Measurements from ENCODE around the gene AK4. TPM values are rescaled to one million over a fixed set of nuclear protein-coding genes. Genes with fewer than 3 reads are reported as not detected.

The AK4 gene
- total and polyA plus RNA-seq, 2 of the 4 experiments (the other 2 are of a cell fraction), result 12.4 to 30.3 TPM

DNA sequence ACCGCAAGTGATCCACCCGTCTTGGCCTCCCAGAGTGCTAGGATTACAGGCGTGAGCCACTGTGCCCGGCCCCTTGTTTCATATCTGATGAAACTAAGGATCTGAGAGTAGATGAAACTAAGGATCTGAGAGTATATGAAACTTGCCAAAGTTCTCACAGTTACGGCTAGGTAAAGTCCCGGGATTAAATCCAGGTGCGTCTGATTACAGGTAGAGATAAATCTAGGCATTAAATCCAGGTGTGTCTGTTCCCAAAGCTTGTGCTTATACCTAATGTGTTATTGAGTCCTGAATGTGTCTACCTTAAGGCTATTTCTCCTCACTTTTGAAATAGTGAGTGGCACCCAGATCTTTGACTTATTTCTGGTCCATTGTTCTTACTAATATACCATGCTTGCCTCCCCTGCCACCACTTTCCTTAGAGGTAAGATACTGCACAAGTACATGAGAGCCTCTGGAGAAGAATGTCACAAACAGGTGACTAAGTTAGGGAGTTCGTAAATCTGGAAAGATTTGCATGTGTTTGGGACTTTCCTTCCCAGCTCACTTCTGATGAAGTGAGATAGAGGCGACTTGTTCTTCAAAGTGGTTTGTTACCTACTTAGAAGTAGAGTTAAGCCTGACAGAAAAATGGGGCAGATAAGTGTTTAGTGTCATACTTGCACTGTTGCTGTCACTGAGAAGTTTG, 66.5 kb downstream of the AK4 start:
- 92% methylated on average over 2 of the region's 9 CpGs; no CpG with 5 or more reads in 1 of the 2 experiments for WGBS, 2 experiments (ENCODE audit: extremely low coverage in 2 of 2, insufficient read length in 1 of 2)
- Histone ChIP-seq H2BK20ac (ENCODE audit: low read depth, low read length) (no peak overlapping the region), H3K36me3 (ENCODE audit: control insufficient read depth, insufficient read depth, low read length) (no peaks in the 10 kb centered on the region), H3K18ac (ENCODE audit: low read depth, low read length) (no peak overlapping the region), H3K9ac (ENCODE audit: low read depth, low read length) (no peak overlapping the region), H3K79me1 (ENCODE audit: low read depth in 1 of 2, low read length in 2 of 2) (peaks cover 0 to 11% of the 10 kb centered on the region in 2 experiments; a peak in 2 of 4 replicates), H3K56ac (ENCODE audit: extremely low read depth, insufficient read depth, low read length) (no peak overlapping the region), H4K5ac (ENCODE audit: low read depth, low read length) (no peak overlapping the region), H2BK15ac (ENCODE audit: low read depth, low read length) (no peak overlapping the region), H3K4me3 (ENCODE audit: insufficient read depth, low read depth, low read length) (no peak overlapping the region), H4K20me1 (ENCODE audit: insufficient read depth, low read length) (no peaks in the 10 kb centered on the region), H2AK9ac (replicated peaks; ENCODE audit: low read depth, low read length, poor library complexity) (no peak overlapping the region), H4K8ac (ENCODE audit: low read depth in 2 of 2, low read length in 2 of 2) (no peak overlapping the region), H3K27me3 (ENCODE audit: control insufficient read depth, insufficient read depth, low read length) (no peaks in the 10 kb centered on the region), H3K4me1 (ENCODE audit: control insufficient read depth, insufficient read depth, low read length) (no peaks in the 10 kb centered on the region), H2BK120ac (ENCODE audit: low read depth, low read length) (no peak overlapping the region), H3K14ac (replicated peaks; ENCODE audit: low read depth, low read length) (no peak overlapping the region), H2BK5ac (ENCODE audit: low read depth, low read length, poor library complexity, severe bottlenecking) (no peak overlapping the region), H3K9me3 (ENCODE audit: control insufficient read depth, insufficient read depth, low read length) (no peaks in the 10 kb centered on the region), H3K4ac (ENCODE audit: low read depth, low read length) (no peak overlapping the region), H3K9me1 (ENCODE audit: insufficient read depth, low read length) (no peaks in the 10 kb centered on the region), H3K4me2 (ENCODE audit: low read depth, low read length) (no peak overlapping the region), H3K23ac (ENCODE audit: low read depth, low read length) (no peak overlapping the region), H3K27ac (ENCODE audit: insufficient read depth, low read length) (no peak overlapping the region), H2AFZ (replicated peaks; ENCODE audit: low read length, poor library complexity) (no peak overlapping the region), H4K91ac (ENCODE audit: insufficient read depth, low read depth, low read length) (no peak overlapping the region), H2AK5ac (ENCODE audit: low read depth, low read length) (no peak overlapping the region)
- intact Hi-C loops (cut with micrococcal nuclease), result loop anchor here (1.0 kb wide), 1 partner anchor 473 kb away; no protein-coding TSS in a partner anchor
- dilution Hi-C loops (cut with HindIII; ENCODE audit: low sequenced_read_pairs, unreplicated experiment), result no loop called here
- ChIA-PET CTCF (interaction anchor here (2.3 kb wide), 1 partner anchor 473 kb away, joined by 9 read pairs; no protein-coding TSS in a partner anchor), POLR2A (ENCODE audit: unreplicated experiment) (no interaction called here)
- ATAC-seq (ENCODE audit: low read depth), result no peak
- BruUV-seq (replicated peaks), result no TSS peak
- DNase-seq, result no peak
- TF ChIP-seq, protein P1, sequence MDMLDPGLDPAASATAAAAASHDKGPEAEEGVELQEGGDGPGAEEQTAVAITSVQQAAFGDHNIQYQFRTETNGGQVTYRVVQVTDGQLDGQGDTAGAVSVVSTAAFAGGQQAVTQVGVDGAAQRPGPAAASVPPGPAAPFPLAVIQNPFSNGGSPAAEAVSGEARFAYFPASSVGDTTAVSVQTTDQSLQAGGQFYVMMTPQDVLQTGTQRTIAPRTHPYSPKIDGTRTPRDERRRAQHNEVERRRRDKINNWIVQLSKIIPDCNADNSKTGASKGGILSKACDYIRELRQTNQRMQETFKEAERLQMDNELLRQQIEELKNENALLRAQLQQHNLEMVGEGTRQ (IDR thresholded peaks at IDR 0.05; ENCODE audit: low read depth, low read length), result no peak
- TF ChIP-seq MAZ (IDR thresholded peaks at IDR 0.05; ENCODE audit: borderline replicate concordance, low read depth, low read length), result no peak
- in situ Hi-C loops (cut with MboI; ENCODE audit: low sequenced_read_pairs), result loop anchor here (10.0 kb wide), 1 partner anchor 470 kb away; no protein-coding TSS in a partner anchor

Measured in IMR-90 (cell line).